Parathyroid adenoma (tissue), 2 donors: Measurements from ENCODE around the gene ADCYAP1R1.

Experiments
- H2AFZ ChIP-seq: fragments of 300-600 bp; sonication (generic); one replicate; pipeline ENCODE4 v1.7.0; 2017; ENCODE audit warnings: antibody characterized with exemption, mild to moderate bottlenecking
- H3K27ac ChIP-seq: fragments of 300-600 bp; sonication (generic); one replicate; pipeline ENCODE4 v1.7.0; 2017
- H3K27me3 ChIP-seq: fragments of 300-600 bp; sonication (generic); one replicate; pipeline ENCODE4 v1.7.0; 2017; ENCODE audit warnings: low read length; ENCODE audit not compliant: control insufficient read depth, insufficient read depth
- H3K36me3 ChIP-seq: fragments of 300-600 bp; sonication (generic); one replicate; pipeline ENCODE4 v1.7.0; 2017; ENCODE audit warnings: low read length; ENCODE audit not compliant: control insufficient read depth, insufficient read depth
- H3K4me1 ChIP-seq: fragments of 300-600 bp; sonication (generic); one replicate; pipeline ENCODE4 v1.7.0; 2017; ENCODE audit warnings: control low read depth
- H3K4me2 ChIP-seq: fragments of 300-600 bp; sonication (generic); one replicate; pipeline ENCODE4 v1.7.0; 2017; ENCODE audit warnings: low read length
- H3K4me3 ChIP-seq: fragments of 300-600 bp; sonication (generic); one replicate; pipeline ENCODE4 v1.7.0; 2017; ENCODE audit warnings: low read depth, low read length
- H3K79me2 ChIP-seq: fragments of 300-600 bp; sonication (generic); one replicate; pipeline ENCODE4 v1.7.0; 2017; ENCODE audit warnings: control low read depth
- H3K9ac ChIP-seq: fragments of 300-600 bp; sonication (generic); one replicate; pipeline ENCODE4 v1.7.0; 2017; ENCODE audit warnings: mild to moderate bottlenecking
- H3K9me3 ChIP-seq: fragments of 300-600 bp; sonication (generic); one replicate; pipeline ENCODE4 v1.7.0; 2017; ENCODE audit warnings: low read length; ENCODE audit not compliant: control insufficient read depth
- TF ChIP-seq, protein P1 (sequence below): fragments of 300-600 bp; sonication (generic); IDR thresholded peaks from one replicate; pipeline ENCODE4 v1.7.0; 2017; ENCODE audit warnings: antibody characterized with exemption, mild to moderate bottlenecking
- donor health status: primary hyperparathyroidism.

ADCYAP1R1 gene

DNA sequence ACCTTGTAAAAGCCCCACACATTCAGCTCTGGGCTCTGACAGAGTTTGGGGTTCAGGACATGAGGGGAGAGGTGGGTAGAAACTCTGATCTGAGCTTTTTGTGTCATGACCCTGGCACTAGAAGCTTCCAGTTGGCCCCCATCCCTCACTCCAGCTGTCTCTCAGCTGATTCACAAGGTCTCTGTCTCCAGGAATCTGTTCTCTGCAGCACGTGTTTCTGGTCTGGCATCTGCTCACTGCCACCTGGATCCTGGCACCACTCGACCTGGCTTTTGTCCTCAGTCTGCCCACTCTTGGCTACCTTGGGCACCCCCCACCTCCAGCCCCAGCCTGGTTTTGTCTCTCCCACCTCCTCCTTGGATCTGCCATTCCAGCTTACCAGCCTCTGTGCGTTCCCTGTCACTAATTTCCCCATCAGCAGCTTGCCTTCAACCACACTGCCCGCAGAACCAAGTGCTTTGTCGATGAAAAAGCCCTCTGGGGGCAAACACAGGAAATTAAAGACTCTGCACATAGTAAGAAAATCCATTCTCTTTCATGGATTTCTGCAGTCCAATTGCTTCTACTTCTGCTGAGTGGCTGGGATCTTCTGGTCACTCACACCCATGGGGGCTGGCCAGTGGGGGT lies 18.3 kb upstream of the ADCYAP1R1 start:
- Histone ChIP-seq H3K27ac (no peak overlapping the region), H2AFZ (no peak overlapping the region), H3K9ac (no peak overlapping the region), H3K4me3 (no peak overlapping the region), H3K4me2 (no peak overlapping the region), H3K27me3 (no peaks in the 10 kb centered on the region), H3K9me3 (no peaks in the 10 kb centered on the region), H3K36me3 (no peaks in the 10 kb centered on the region), H3K79me2 (no peaks in the 10 kb centered on the region), H3K4me1 (no peaks in the 10 kb centered on the region)
- TF ChIP-seq, protein P1, sequence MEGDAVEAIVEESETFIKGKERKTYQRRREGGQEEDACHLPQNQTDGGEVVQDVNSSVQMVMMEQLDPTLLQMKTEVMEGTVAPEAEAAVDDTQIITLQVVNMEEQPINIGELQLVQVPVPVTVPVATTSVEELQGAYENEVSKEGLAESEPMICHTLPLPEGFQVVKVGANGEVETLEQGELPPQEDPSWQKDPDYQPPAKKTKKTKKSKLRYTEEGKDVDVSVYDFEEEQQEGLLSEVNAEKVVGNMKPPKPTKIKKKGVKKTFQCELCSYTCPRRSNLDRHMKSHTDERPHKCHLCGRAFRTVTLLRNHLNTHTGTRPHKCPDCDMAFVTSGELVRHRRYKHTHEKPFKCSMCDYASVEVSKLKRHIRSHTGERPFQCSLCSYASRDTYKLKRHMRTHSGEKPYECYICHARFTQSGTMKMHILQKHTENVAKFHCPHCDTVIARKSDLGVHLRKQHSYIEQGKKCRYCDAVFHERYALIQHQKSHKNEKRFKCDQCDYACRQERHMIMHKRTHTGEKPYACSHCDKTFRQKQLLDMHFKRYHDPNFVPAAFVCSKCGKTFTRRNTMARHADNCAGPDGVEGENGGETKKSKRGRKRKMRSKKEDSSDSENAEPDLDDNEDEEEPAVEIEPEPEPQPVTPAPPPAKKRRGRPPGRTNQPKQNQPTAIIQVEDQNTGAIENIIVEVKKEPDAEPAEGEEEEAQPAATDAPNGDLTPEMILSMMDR: no peak

DNA sequence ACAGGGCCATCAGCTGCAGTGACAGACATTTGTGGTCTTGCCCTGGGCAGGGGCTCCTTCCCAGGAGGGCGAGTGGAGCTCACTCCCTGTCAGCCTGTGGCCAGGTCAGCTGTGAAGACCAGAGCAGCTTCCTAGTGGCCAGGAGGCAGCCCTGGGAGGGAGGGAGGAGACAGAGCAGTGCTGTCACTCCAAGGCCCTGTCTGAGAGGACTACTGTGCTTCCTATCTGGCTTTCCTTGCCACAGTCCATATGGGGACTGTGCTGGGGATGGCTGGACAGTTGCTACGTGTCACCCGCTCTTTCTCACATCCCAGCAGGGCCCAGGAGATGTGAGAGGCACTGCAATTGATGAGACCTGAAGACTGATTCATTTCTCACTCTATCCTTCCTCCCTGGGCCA lies 15.2 kb upstream of the ADCYAP1R1 start:
- H3K4me3 ChIP-seq: no peak overlapping the region
- no peak overlapping the region for H2AFZ ChIP-seq
- TF ChIP-seq, protein P1: no peak
- no peaks in the 10 kb centered on the region for H3K27me3 ChIP-seq
- no peaks in the 10 kb centered on the region for H3K79me2 ChIP-seq
- no peak overlapping the region for H3K9ac ChIP-seq
- no peaks in the 10 kb centered on the region for H3K9me3 ChIP-seq
- no peak overlapping the region for H3K4me2 ChIP-seq
- H3K27ac ChIP-seq: no peak overlapping the region
- no peaks in the 10 kb centered on the region for H3K4me1 ChIP-seq
- no peaks in the 10 kb centered on the region for H3K36me3 ChIP-seq

DNA sequence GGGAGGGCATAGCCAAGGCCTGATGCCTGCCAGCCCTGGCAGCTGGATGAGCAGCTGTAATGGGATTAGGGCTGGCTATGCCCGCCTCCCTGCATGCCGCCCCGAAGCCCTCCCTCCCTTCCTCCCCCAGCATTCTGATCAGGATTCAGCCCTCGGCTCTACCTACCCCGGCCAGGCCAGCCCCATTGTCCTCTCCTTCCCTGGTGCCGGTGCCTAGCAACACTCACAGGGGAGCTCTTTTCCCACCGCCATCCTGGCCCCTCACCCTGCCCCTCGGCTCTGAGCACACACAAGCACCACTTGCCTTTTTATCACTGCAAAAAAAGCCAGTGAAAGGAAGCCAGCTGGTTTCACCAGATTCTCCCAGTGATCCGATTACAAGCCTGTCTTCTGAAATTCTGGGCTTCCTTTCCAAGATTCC lies 9.0 kb upstream of the ADCYAP1R1 start:
- Histone ChIP-seq H2AFZ (no peak overlapping the region), H3K79me2 (no peaks in the 10 kb centered on the region), H3K4me2 (no peak overlapping the region), H3K36me3 (no peaks in the 10 kb centered on the region), H3K9ac (no peak overlapping the region), H3K4me1 (no peaks in the 10 kb centered on the region), H3K27ac (no peak overlapping the region), H3K4me3 (no peak overlapping the region), H3K9me3 (no peaks in the 10 kb centered on the region), H3K27me3 (no peaks in the 10 kb centered on the region)
- TF ChIP-seq, protein P1: no peak

DNA sequence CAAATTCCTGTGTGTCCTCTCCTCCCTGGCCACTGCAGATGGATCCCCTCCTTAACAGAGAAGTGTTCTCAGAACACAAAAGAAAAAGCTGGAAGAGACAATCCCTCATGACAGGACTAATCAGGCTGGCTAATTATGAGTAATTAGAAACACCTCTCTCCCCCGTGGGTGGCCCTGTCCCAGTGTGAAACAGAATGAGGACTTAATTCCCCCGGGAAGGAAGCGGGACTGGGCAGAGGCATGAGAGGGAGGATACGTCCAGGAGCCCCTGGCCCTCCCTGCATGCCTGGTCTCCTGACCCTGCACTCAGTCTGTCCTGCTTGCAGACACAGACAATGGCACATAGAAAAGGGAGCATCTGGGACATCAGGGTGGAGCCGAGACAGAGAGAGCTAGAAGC lies 7.6 kb upstream of the ADCYAP1R1 start:
- H3K9ac ChIP-seq: no peak overlapping the region
- no peaks in the 10 kb centered on the region for H3K79me2 ChIP-seq
- H3K27me3 ChIP-seq: no peaks in the 10 kb centered on the region
- TF ChIP-seq, protein P1: no peak
- no peaks in the 10 kb centered on the region for H3K4me1 ChIP-seq
- no peaks in the 10 kb centered on the region for H3K9me3 ChIP-seq
- no peaks in the 10 kb centered on the region for H3K36me3 ChIP-seq
- no peak overlapping the region for H2AFZ ChIP-seq
- no peak overlapping the region for H3K4me2 ChIP-seq
- no peak overlapping the region for H3K27ac ChIP-seq
- no peak overlapping the region for H3K4me3 ChIP-seq

DNA sequence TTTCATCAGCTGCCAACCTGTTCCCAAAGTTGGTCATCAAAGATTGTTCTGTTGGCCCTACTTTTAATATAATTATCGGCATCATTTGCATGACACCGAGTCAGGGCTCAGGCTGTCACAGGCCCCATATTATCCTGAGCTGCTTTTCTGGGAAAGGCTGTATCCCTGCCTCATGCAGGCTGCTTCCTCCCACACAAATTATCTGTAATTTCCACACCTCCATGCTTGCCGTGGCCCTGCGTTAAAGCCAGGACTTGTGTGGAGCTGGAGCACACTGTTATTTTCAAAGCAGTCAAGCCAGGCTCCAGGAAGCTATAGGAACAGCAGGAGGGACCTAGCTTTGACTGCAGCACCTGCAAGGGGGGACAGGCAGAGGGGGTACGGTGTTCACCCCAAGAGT lies 5.4 kb upstream of the ADCYAP1R1 start:
- Histone ChIP-seq H3K27ac (no peak overlapping the region), H3K4me3 (no peak overlapping the region), H3K9ac (no peak overlapping the region), H3K4me2 (no peak overlapping the region), H3K9me3 (no peaks in the 10 kb centered on the region), H3K4me1 (no peaks in the 10 kb centered on the region), H3K27me3 (no peaks in the 10 kb centered on the region), H2AFZ (no peak overlapping the region), H3K36me3 (no peaks in the 10 kb centered on the region), H3K79me2 (no peaks in the 10 kb centered on the region)
- TF ChIP-seq, protein P1: no peak
